HG03457 (cell line): ENCODE data around the gene THUMPD3.

Source experiments
- ATAC-seq: cut with Tn5 transposase; IDR thresholded peaks from one replicate; pipeline ENCODE4 v1.9.1; 2021; ENCODE audit warnings: moderate number of reproducible peaks; ENCODE audit not compliant: unreplicated experiment

THUMPD3 gene

DNA sequence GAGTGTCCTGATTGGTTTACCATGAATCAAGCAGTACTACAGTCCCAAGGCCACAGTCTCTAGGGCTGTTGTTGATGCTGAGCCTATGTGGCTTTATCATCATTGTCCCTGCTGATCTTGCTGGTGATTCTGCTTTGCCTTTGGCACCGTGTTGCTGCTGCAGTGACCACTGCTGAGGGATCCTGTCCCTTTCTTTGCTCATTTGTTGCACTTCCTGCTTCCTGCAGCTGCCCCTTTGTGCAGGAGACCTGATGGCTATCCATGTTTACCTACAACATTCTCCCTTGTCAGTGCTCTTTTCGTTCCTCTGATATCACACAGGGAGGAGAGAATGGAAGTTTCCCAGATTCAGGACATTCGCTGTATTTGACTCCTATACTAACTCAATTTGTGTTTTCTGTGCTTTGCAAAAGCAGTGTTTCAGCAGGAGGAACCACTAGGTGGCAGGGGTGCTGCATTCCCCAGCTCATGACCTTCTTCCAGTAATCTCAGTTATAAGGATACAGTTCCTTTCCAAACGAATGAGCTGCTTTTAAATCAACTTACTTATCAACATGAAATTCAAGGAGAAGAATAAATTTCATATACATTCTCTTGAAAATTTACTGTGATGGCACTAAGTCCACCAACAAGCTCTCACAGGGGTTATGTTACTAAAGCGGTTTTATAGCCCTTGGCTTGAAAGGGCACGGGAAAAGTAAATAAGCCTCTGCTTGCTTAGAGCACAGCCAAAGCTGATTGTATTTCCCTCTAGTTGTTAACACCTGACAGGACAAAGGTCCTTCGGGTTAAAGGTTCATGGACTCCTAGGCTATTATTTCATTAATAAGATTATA, 9.7 kb upstream of the THUMPD3 start:
- ATAC-seq = no peak

DNA sequence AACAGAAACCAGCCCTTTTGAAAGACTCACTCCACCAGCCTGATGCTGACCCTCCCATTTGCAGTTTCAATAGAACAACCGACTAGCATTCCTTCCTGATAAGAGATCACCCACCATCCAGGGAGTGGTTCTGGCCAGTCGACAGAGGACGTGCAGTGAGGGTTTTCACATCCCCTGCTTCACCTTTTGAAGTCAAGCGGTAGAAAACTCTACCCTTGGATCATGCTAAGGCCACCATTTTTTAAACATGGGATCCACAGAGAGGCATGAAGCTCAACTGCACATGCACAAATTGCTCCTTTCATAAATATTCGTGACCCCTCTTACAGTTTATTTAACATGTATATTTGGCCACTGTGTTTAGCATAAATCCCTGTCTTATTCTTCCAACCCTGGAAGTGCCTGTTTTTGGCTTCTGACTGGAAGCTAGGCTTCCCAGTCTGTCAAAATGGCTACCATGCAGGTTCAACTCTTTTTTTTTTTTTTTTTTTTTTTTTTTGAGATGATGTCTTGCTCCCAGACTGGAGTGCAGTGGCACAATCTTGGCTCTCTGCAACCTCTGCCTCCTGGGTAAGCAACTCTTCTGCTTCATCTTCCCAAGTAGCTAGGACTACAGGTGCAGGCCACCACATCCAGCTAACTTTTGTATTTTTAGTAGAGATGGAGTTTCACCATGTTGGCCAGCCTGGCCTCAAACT, 1.0 kb upstream of the THUMPD3 start:
- no peak for ATAC-seq

DNA sequence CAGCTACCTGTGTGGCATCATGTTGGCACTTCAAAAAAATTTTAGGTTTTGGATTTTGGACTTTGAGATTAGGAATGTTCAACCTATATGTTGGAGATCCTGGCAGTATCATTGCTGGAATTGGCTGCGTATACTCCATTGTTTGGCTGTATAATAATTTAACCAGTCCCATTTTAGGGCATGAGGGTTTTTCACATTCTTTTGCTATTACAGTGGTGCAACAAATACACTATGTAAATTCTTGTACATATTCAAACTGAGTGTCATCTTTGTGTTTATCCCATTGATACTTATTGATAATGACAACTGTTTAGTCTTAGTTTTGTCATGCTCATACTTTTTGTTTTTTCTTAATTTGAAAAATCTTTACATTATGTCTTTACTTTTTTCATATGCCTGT, 6.7 kb downstream of the THUMPD3 start:
- no peak for ATAC-seq

DNA sequence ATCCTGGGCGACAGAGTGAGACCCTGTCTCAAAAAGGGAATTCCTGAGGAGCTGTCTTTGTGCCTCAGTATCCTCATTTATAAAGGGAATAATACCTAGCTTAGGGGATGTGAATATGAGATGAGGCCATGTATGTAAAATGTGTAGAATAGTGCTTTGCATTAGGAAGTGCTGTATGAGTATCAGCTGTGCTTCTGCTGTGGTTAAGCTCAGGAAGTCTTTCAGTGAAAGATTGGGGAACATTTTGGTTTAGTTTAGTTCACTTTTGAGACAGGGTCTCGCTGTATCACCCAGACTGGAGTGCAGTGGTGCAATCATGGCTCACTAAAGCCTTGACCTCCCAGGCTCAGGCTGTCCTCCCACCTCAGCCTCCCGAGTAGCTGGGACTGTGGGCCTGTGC, 10.6 kb downstream of the THUMPD3 start:
- ATAC-seq = no peak

DNA sequence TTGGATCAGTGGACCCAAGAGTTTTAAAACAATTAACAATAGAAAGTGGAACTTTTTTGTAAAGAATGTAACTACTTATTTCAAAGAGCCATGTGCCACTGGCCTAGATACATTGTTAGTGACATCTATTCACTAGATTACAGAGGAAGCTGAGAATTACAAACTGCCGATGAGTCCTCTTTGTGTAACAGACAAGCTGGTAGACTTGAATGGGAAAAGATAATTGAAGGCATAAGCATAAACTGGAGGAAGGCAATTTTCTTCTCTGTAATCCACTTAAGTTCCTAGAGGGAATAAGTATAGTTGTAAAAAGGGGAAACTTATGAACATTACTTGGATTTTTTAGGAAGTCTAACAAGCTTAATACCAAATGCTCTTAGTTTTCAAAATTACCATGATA, 15.1 kb downstream of the THUMPD3 start:
- no peak for ATAC-seq

DNA sequence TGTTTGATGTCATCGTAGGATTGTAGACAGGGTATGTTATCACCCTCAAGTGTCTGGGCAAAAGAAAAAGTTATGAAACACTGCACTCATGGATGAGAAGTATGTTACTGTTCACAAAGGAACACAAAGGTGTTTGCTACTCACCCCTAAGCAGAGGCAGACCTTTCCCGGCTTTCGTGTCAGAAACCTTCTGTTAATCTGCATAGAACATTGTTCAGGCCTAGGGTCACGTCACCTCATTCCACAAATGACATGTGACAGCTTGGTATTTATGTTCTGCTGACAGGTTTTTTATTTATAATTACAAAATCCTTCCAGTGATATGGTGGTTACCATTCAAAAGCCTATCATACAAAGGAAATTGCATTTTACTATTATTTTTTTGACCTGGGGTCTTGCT, 16.5 kb downstream of the THUMPD3 start:
- no peak for ATAC-seq

DNA sequence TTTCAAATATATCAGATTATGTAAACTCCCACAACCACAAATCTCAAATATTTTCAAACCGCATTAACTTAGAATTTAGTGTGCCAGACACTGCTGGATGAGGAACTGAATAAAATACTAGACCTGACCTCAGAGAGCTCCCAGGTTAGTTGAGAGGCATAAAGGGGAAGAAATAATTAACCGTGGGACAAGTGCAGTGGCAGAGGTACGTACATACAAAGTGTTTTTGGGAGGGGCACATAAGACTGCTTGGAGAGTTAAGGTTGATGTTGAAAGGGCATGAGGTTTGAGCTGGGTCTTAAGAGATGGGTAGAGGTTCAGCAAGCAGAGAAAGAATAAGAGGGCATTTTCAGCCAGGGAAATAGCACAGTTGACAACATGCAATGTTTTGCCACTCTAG, 17.2 kb downstream of the THUMPD3 start:
- ATAC-seq = no peak

DNA sequence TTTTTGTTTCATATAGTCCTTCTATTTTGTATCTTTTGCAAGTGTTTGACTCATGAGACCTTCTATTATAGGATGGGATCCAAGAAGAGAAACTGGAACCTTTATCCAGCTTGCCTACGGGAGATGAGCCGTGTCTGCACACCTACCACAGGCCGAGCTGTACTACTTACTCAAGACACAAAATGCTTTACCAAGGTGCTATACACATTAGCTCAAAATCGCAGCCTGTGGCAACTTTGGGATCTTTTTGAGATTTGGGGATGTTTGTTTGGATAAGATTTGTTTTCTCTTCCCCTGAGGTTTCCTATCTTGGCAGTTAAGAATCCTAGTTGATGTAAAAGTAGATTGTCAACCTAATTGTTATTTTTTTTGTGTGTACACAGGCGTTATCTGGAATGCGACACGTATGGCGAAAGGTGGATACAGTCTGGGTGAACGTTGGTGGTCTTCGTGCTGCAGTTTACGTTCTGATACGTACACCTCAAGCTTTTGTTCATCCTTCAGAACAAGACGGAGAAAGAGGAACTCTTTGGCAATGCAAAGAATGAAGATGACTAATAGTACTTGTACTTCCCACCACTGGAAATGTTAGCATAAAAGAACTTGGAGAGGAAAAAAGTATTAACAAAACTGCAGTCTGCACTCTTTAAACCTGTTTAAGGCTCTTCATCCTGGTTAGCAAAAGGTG, 21.4 kb downstream of the THUMPD3 start:
- ATAC-seq = no peak

DNA sequence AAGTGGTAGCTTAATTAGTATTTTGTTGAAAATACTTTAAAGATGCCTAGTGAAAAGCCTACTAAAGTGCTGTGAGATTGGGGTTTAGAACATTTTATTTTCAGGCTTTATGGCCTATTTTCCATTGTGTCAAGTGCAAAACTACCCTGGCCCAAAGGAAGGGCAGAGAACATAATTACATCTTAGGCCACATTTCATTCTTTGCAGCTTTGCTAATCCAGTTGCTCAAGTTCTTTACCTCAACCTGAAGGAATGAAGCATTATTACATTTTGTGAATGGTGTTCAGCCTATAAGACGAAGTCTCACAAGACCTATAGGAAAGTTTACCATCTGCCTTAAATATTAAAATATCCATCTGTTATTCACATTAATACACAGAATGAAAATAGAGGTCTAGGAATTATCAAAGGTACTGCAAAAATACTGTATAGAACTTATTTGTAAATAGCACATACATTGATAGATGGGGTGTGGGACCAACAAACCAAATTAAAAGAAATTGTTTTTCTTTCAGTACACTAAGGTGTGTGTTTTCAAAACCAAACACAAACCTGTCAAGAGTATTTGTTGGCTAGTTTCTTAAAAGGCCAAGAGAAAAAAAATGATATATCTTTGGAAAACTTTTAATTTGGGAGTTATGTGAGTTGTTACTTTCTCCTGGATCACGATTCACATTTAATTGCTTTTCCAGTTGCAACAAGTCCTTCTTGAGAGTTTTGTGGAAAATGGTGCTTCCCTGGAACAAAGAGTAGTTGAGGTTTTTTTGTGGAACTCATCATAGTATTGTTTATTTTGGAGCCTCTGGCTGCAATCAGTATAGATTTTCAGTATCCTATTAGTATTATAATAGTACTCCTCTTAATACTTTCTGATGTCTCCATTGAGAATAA, 22.6 kb downstream of the THUMPD3 start:
- ATAC-seq = no peak

DNA sequence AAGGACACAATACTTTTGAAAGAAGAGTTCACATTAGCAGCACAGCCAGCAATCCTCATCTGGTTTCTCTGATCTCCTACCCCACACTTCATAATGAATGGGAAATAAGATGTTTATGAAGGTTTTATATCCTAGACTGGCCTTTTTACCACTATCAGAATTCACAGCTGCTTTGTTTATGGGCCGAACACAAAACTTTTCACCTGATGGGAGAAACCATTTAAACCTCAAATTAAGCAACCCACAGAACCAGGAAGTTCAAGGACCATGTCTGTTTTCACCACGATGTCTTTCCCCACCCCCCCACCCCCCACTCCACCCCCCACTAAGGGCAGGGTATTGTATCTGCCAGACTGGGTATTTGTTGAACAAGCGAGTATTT, 23.2 kb downstream of the THUMPD3 start:
- ATAC-seq = no peak

DNA sequence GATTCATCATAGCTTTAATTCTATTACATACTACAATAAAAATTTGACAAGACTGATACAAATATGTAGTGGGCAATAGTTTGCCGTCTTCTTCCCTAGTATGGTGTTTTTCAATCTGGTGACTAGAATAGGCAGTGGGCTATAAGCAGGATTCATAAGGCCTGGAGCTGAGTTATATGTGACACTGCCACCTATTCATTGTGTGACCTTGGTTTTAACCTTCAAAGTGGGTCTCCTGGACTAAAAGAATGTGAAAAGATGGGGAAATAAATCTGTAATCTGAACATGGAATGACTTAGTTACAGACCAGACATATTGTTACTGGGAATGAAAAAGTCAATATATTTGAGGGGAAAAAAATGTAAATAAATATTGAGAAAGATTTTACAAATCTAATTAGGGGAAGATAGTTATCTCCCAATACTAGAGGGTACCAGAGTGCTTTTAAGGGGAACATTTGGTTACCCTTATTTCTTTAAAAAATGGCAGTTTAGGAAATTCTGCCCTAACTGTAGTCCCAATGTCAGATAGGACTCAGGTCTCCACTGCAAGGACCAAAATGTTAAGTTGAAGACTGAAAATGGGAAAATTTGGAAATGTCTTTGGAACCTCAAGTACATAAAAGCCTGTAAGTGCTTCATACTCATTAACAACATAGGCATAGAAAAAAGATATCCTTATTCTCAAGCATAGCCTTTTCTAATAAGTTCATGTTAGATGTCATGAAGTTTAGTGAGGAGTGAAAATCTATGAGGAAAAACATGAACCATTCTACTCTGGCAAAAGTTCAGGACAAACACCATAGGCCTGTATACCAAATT, 23.9 kb downstream of the THUMPD3 start:
- no peak for ATAC-seq

DNA sequence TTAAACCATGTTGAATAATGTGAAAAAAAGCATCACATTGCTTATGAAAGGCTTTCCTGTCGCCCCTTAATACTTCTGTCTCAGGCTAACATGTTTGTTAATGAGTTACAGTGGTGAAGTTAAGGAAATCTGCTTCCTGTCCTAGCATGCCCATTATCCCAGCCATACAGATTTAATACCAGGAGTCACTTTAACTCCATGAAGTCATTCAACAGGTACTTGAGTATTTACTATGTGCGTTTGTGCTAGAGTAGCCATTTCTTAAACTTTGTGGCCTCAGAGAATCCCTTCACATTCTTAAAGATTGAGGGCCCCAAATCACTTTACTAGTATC, 24.4 kb downstream of the THUMPD3 start:
- no peak for ATAC-seq

DNA sequence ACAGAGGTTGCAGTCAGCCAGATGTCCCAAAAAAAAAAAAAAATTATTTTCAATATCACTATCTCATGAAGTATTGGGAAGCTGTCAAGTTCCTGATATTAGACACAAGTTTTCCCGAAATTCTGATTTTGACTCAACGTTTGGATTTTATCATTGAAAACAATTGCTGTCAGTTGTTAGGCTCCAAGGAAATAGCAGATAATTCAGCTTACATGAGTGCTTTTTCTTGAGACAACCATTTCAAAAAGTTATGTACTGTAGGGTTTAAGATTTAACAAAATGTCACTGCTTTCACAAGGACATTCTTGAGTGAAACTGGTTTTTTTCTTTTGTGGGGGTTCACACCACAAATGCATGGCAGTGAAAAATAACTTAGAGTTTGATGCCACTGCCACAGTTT, 25.3 kb downstream of the THUMPD3 start:
- ATAC-seq = no peak

DNA sequence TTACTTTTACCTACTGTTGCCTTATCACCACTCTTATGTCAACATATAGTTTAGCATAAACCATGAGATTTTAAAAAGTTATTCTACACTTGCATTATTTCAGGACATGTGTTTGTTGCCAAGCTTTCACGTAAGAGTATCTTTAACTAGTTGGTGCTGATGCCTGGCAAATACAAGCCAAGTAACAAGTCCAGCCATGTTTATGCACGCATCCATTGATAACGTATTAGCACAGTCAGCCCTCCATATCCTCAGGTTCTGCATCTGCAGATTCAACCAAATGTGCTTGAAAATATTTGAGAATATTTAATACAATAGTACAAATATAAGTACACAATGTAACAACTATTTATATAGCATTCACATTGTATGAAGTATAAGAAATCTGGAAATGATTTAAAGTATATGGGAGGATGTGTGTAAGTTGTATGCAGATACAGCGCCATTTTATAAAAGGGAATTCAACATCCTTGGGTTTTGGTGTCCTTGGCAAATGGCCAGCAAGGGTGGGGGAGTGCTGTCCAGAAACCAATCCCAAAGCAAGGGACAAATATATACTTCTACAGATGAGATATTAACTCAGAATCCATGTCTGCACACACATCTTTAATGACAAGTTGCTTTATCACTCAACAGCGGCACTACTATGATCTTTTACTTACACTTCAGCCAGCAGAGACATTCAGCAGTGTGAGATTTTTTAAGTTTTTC, 25.9 kb downstream of the THUMPD3 start:
- ATAC-seq = no peak

DNA sequence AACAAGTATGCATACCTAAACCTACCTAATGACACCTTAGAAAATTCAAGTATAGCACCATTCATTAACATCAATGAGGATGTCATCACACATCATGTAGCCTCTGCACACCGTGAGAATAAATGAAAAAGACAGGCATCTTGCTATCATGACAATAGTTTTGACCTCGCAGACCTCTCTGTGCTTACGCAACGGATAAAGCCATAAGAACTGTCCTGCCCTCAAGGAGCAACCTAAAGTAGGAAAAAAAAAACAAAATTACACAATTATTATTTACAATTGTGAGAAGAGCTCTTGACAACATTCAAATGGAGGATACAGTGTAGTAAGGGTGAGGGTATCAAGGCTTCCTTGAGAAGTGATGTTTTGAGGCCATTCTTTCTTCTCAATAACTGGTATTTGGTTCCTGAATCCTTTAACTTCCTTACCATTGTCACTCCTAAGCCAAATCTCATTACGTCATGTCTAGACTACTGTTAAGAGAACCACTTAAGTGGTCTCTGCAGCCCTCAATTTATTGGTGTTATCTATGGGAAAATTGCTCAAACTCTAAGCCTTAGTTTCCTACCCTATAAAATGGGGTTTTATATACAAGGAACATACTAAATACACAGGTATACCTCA, 27.5 kb downstream of the THUMPD3 start:
- ATAC-seq = no peak

DNA sequence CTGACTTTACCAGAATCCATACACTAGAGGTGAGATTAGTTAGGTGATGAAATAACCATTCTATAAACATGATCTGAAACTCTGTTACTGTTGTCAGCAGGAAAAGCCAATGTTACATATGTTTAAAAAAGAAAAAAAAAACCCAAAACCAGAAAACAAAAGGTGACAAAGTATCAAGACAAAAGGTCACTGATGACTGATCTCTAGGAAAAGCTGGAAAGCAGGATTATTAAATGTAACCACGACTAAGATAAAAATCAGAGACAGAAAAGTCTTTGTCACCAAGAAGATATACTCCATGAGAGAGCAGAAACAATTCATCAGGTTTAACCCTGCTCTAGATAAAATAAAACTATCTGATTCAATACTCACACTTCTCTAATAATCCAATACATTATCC, 29.2 kb downstream of the THUMPD3 start:
- ATAC-seq = no peak

DNA sequence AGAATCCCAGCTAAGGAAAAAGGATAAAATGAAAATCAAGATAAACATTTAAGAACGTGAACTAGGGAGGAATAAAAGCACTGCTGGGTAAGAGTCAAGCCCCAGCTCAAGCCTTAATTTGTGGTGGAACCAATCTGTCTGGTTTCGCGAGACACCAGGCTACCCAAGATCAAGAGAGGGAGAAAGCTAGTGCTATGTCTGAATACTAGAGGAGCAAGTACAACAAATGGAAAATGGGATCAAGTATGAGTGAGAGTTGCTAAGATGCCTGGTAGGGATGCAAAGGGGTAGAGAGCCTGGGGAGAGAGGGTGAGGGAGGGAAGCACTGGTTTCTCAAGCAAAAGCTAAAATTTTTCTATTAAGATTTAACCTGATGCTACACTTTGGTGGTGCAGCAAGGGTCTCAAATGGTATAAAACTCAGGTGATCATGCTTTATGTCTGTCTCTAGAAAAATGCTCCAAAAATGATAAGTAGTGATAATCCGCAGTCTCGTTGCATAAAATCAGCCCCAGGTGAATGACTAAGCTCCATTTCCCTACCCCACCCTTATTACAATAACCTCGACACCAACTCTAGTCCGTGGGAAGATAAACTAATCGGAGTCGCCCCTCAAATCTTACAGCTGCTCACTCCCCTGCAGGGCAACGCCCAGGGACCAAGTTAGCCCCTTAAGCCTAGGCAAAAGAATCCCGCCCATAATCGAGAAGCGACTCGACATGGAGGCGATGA, 32.9 kb downstream of the THUMPD3 start:
- ATAC-seq = peak; percentile 14

DNA sequence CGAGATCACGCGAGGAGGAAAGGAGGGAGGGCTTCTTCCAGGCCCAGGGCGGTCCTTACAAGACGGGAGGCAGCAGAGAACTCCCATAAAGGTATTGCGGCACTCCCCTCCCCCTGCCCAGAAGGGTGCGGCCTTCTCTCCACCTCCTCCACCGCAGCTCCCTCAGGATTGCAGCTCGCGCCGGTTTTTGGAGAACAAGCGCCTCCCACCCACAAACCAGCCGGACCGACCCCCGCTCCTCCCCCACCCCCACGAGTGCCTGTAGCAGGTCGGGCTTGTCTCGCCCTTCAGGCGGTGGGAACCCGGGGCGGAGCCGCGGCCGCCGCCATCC, 33.4 kb downstream of the THUMPD3 start:
- ATAC-seq = no peak
